AG04450 (cell line): ENCODE measurements around the gene ZPLD1. TPM values are rescaled to one million over a fixed set of nuclear protein-coding genes. Genes with fewer than 3 reads are reported as not detected.

Experiments
- CTCF ChIA-PET: fragments of 300-600, 350-600 bp; formaldehyde crosslinking; extraction: SDS; loops from one replicate; lab custom pipeline; 2022; ENCODE audit warnings: antibody characterized with exemption, inconsistent platforms; lab: Charles Lee
- POLR2A ChIA-PET: fragments of 350-600 bp; formaldehyde crosslinking; extraction: SDS; loops from one replicate; lab custom pipeline; 2021; ENCODE audit warnings: antibody characterized with exemption, inconsistent platforms; lab: Yijun Ruan, JAX
- DNase-seq: peaks from one replicate; pipeline ENCODE4 v3.0.0-alpha.2; 2011; ENCODE audit warnings: low read depth, low spot score
- H3K27ac ChIP-seq: one replicate; pipeline ENCODE4 v1.5.1; 2012; ENCODE audit warnings: low read depth, low read length, control low read depth
- H3K27me3 ChIP-seq: one replicate; pipeline ENCODE4 v1.6.0; 2012; ENCODE audit warnings: low read length; ENCODE audit not compliant: control insufficient read depth, insufficient read depth
- H3K4me3 ChIP-seq: 2 replicates; pipeline ENCODE4 v1.5.1; 2011; ENCODE audit warnings: mild to moderate bottlenecking, low read depth, low read length, control low read depth
- H3K9me3 ChIP-seq: 2 replicates; pipeline ENCODE4 v1.5.1; 2012; ENCODE audit warnings: low read length; ENCODE audit not compliant: control insufficient read depth, insufficient read depth
- polyA plus RNA-seq: library from polyadenylated mRNA; depleted of rRNA; stranded (reverse); fragments of >200 nt; gene quantifications from 2 replicates; pipeline ENCODE4 v1.2.3, GENCODE V29; 2011
- TF ChIP-seq, protein P1 (sequence below): IDR thresholded peaks from 2 replicates; pipeline ENCODE4 v1.5.1; 2011; ENCODE audit warnings: low read depth, low read length, control low read depth, inconsistent platforms

Gene ZPLD1
- polyA plus RNA-seq, 1 experiment: 0.02 TPM

DNA sequence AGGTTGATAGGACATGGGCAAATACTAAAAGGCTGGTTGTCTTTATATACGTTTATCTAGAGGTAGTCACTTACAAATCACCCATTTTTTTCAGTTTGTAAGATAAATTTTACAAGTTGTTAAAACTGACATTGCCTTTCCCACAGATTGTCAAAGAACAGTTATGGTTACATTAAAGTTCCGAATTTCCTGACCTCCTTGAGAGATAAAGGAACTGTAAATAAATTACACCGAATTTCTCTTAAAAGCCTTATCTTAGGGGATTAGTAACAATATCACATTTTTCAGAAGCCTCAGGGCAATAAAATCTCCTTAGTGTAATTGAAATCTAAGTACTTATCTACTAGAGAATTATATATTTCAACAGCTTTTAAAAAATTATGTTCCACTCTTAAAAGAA is 49.5 kb downstream of the ZPLD1 start:
- H3K9me3 ChIP-seq: no peaks in the 10 kb centered on the region
- no peak for DNase-seq
- H3K27ac ChIP-seq: no peak overlapping the region
- CTCF ChIA-PET: no interaction called here
- POLR2A ChIA-PET: no interaction called here
- peaks cover 5% of the 10 kb centered on the region for H3K27me3 ChIP-seq
- TF ChIP-seq, protein P1, sequence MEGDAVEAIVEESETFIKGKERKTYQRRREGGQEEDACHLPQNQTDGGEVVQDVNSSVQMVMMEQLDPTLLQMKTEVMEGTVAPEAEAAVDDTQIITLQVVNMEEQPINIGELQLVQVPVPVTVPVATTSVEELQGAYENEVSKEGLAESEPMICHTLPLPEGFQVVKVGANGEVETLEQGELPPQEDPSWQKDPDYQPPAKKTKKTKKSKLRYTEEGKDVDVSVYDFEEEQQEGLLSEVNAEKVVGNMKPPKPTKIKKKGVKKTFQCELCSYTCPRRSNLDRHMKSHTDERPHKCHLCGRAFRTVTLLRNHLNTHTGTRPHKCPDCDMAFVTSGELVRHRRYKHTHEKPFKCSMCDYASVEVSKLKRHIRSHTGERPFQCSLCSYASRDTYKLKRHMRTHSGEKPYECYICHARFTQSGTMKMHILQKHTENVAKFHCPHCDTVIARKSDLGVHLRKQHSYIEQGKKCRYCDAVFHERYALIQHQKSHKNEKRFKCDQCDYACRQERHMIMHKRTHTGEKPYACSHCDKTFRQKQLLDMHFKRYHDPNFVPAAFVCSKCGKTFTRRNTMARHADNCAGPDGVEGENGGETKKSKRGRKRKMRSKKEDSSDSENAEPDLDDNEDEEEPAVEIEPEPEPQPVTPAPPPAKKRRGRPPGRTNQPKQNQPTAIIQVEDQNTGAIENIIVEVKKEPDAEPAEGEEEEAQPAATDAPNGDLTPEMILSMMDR: no peak
- no peak overlapping the region for H3K4me3 ChIP-seq

DNA sequence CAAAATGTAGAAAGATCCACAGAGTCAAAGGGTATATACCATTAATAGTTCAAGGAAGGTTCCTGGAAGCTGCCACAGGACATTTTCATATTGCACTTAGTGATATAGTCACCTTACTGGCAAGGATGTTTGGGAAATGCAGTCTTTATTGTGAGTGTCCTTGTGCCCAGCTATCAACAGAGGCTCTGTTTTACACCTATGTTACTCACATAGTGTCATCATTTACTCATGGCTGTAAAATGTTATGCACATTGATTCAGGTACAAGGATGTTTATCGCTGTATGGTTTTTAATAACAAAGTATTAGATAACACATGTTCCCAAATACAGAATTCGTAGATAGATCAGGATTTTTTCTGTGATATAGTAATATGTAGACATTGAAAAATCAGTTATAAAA is 50.9 kb downstream of the ZPLD1 start:
- Histone ChIP-seq H3K4me3 (no peak overlapping the region), H3K9me3 (no peaks in the 10 kb centered on the region), H3K27ac (no peak overlapping the region), H3K27me3 (peaks cover 5% of the 10 kb centered on the region)
- TF ChIP-seq, protein P1: no peak
- no peak for DNase-seq
- CTCF ChIA-PET: no interaction called here
- POLR2A ChIA-PET: no interaction called here

DNA sequence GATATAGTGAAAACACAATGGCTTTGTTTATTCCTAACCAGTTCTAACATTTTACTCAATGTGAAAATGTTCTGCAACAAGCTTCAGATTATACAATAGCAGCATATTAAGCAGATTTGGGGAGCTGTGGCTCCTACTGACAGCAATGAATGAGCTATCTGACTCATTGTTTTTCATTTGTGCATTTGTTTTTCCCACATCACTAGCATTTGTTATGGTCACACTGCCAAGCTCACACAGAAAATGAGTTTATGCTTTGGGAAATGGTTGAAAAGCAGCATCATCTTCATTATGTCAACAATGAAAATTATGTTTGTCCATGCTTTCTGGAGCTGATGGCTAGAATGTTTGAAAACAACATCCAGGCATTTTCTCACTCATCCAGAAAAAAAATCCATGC is 53.5 kb downstream of the ZPLD1 start:
- Histone ChIP-seq H3K9me3 (peaks cover 3% of the 10 kb centered on the region; the same call in 1 of the 2 replicates), H3K27ac (no peak overlapping the region), H3K27me3 (peaks cover 5% of the 10 kb centered on the region), H3K4me3 (no peak overlapping the region)
- ChIA-PET POLR2A (no interaction called here), CTCF (no interaction called here)
- DNase-seq: no peak
- TF ChIP-seq, protein P1: no peak

DNA sequence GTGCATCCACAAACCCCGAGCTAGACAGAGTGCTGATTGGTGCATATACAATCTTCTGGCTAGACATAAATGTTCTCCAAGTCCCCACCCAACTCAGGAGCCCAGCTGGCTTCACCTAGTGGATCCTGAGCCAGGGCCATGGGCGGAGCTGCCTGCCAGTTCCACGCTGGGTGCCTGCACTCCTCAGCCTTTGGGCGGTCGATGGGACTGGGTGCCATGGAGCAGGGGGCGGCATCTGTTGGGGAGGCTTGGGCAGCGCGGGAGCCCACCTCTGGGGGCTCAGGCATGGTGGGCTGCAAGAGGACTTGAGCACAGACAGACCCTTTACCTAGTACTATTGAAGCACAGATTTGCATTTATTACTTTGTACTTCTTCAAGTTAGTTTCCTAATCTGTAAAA is 57.5 kb downstream of the ZPLD1 start:
- TF ChIP-seq, protein P1: no peak
- Histone ChIP-seq H3K4me3 (no peak overlapping the region), H3K9me3 (peaks cover 3% of the 10 kb centered on the region; the same call in 1 of the 2 replicates), H3K27ac (no peak overlapping the region), H3K27me3 (peaks cover 5% of the 10 kb centered on the region)
- DNase-seq: no peak
- ChIA-PET CTCF (no interaction called here), POLR2A (no interaction called here)

DNA sequence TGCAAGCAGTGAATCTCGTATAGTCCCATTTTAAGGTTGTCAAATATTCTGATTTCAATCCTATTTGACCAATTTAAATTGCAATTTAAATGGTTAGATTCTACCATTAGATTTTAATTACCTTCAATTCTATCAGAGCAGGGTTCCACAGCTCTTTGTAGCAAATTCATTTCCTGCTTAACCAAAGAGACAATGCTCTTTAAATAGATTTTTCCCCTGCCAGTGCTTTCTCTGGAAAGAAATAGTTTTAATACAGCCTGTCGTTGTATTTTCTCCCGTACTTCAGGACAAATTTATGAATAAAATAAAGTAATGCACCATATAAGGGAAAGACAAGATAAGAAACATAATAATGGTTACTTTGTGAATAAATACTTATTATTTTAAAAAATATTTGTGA is 62.8 kb downstream of the ZPLD1 start:
- Histone ChIP-seq H3K9me3 (no peaks in the 10 kb centered on the region), H3K27ac (no peak overlapping the region), H3K4me3 (no peak overlapping the region), H3K27me3 (no peaks in the 10 kb centered on the region)
- CTCF ChIA-PET: no interaction called here
- DNase-seq: no peak
- TF ChIP-seq, protein P1: no peak
- POLR2A ChIA-PET: no interaction called here
